ENCODE measurements around the gene SIK1.
"Not testable (repeated sequence)": the region's sequence is repeated elsewhere in the genome, so short reads cannot be mapped to it uniquely, and the experiment has no call there.

The SIK1 gene

DNA sequence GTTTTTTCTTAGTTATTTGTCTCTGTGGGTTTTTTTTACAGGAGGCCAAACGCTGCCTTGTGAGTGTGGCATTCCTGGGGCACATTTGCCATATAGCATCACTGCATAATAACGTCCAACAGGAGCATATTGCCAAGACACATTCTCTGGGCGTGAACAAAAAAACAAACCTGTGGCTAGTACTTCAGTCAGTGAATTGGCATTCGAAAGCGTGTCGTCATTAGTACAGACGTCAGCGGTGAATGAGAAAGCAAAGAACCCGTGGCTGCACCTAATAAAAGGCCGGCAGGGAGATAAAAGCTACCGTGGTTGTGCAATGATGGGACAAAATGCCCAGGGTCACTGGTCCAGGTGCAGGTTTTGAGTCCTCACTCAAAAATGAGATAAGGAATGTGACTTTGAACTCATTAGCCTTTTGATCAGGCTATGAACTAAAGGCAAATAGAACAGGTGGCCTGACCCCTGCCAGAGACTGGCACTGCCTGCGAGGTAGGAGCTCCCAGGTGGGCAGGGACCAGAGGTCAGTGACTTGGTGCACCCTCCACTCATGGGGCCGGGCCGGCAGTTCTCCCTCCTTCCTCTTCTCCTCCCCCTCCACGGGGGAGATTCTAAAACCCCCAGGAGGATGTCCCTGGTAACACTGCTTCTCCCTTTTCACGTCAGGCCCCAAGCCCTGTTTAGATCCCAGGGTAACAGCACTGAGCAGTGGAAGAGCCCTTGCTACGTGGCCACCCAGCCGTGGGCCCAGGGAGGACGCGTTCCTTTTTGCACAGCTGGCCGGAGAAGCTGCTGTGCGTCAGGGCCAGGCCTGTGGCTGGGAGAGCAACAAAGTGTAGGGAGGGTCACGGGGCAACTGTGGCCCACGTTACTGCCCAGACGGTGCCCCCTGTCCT lies 14.2 kb upstream of the SIK1 start:
- DNase-seq (ENCODE audit: low read depth, low spot score): not testable (repeated sequence)

DNA sequence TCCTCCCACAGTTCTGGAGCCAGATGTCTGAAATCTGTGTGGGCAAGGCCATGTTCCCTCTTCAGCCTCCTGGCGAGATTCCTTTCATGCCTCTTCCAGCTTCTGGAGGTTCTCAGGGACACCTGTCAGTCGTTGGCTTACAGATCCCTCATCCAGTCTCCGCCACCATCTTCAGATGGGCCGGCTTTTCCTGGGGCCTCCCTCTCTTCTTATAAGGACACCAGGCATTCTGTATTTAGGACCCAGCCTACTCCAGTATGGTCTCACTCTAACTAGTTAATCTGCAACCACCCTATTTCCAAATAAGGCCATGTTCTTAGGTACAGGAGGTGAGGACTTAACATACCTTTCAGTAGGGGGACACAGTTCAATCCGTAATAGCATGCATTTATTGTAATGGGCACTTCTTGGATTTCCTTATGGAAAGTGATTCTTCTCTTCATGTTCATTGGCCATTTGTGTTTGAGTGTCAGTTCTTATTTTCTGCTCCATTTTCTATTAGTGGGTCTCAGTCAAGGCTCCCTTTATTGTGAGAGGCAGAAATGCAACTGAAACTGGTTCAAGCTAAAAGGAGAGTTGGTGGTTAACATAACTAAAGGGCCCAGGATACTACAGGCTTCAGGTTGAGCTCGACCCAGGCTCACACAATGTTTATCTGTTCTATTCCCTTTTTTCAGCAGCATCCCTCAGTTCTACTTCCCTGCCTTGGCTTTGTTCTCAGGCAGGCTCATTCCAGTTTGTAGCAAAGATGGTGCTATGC lies 12.6 kb upstream of the SIK1 start:
- DNase-seq (ENCODE audit: low read depth, low spot score): not testable (repeated sequence)

DNA sequence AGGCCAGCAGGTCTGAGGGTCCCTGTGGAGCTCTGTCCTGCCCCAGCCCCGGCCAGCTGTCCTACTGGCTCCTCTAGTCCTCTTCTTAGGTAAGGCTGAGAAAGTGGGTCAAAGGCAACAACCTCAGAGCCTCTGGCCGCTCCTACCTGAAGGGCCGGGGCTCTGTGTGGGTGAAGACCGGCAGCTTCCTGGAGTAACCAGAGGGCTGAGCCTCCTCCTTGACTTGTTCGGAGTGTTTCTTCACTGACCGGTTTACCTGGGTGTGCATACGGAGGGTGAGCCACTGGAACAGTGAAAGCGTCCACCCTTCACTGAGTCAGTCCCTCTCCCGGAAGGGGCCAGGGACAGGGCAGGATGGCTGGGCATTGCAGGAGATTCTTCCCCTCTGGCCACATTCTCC lies 9.3 kb upstream of the SIK1 start:
- DNase-seq (ENCODE audit: low read depth, low spot score): not testable (repeated sequence)

DNA sequence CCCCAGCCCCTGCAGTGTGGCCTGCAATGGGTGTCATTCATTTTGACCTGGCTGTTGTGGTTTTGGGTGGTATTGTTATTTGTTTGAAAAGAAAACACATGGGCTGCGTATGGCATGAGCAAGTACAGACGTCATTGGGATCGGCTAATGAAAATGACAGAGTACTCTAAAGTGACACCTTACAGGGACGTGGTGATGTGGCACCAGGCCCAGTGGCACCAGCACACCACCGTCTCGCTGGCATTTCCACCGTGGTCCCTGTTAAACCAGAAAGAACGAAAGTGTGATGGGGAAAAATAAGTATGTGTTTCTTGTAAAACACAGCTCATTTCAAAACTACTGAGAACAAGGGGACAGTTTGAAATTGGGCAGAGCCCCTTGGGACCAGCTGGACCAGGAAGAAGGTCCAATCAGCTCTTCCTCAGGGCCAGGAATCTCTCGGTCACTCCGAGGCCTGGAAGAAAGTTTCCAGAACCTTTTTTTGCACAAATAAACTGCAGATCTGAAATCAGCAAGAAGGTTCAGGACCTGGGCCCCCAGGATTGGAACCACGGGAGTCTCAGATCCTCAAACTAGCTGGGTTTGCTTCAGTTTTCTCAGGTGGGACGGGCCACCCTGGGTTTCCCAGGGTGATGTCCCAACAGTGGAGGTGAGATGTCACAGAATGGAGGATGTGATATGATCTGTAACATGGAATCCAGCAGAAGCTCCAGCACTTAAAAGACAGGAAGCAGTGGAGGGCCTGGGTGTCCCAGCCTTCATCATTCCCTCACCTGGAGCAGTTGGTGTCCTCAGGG lies 6.6 kb upstream of the SIK1 start:
- DNase-seq (ENCODE audit: low read depth, low spot score): not testable (repeated sequence)

DNA sequence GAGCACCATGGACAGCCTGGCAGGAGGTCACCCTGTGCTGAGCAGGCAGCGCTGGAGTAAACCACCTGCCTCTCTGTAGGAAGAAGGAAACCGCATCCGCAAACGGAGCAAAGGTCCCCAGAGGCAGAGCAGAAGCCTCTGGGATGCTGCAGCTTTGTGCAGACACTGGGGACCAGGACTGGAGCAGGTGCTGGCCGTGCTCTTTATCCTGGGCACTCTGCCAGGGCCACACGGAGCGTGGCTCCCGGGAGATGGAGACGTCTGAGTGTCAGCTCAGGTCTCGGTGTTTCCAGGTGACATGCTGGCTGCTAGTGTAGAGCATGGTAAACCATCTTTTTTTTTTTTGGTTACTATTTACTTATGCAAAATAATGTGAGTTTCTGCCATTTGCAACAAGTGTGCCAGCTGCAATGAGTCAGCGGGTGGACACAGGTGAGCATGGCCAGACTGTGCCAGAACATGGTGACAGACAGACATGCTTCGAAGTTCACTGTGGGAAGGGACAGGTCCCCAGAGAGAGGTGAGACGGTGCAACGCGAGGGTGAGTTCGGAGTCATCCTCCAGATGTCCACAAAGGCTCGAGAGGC lies 4.0 kb upstream of the SIK1 start:
- not testable (repeated sequence) for DNase-seq (ENCODE audit: low read depth, low spot score)

DNA sequence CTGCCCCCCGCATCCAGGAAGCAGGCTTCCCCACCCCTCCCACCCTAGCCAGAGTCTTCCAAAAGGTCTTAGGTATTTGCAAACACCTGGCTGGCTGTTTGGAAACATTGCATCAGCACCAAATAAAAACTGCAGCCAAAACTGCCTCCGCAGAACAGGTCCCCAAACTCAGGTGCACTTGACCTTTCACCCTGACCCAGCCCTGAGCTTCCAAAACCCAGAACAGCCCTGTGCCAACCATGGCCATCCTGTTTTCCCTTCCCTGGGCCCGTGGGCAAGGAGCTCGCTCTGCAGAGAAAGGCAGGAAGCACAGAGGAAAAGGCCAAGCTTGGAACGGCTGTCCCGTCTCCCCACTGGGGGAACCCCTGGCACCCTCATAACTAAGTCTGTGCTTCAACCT lies 2.0 kb upstream of the SIK1 start:
- not testable (repeated sequence) for DNase-seq (ENCODE audit: low read depth, low spot score)

DNA sequence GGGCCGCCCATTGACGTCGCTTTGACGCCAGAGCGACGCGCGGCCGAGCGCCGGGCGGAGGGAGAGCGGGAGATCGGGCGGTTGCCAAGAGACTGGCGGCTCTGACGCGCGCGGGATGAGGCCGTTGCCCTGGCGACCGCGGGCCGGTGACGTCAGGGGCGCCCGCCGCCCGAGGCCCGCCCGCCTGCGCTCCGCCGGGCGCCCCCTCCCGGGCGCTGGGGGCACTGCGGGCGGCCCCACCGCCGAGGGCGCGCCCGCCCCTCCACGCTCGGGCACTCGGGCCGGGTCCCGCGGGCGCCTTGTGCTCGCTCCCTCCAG lies 270 bp upstream of the SIK1 start:
- not testable (repeated sequence) for DNase-seq (ENCODE audit: low read depth, low spot score)

DNA sequence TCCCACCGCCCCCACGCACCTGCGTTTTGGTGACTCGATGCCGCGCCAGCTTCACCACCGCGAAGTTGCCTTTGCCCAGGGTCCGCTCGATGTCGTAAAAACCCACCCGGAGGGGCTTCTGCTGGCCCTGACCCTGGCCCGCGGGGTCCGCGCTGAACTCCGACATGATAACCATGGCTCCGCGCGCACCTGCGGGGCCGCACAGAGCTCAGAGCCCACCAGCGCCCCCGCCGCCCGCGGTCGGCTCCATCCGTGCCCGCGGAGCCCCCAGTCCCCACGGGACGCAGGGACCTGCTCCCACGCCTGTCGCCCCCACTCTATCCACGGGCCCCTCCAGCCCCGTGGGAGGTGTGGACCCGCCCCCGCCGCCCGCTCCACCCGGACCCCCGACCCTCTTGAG lies 927 bp downstream of the SIK1 start:
- DNase-seq (ENCODE audit: low read depth, low spot score): not testable (repeated sequence)

DNA sequence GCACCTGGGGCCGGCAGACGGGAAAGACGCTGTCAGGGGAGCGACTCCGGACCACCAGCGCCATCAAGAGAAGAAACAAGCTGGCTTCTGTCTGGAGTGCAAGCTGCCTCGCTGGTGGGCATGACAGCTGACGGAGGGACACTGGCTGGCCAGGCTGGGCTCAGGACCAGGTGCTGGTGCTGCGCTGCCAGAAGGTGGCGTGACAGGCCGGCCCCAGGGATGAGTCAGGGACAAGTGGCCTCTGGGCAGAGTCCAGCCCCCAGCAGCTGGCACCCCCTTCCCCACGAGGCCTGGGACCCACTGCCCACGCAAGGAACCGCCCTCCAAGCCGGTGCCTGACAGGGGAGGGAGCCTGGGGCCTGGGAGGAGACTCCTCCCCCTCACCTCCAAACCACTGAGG lies 7.5 kb downstream of the SIK1 start:
- not testable (repeated sequence) for DNase-seq (ENCODE audit: low read depth, low spot score)

DNA sequence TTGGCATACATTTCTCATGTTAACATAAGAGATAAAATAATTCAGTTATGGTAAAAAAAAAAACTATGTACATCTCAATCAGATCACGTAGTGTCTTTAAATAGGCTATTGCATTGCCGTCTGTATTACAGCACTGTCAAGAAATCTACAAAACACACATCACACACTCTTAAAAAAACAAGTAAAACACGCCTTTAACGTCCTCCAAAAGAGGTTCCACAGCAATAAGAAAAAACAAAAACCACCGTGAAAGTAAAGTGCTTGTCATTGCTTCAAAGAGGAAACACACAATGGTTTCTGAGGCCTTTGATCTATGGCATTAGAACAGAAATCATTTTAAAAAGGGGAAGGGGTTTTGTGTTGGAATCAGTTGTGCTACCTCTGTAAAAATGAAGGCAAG lies 12.4 kb downstream of the SIK1 start:
- DNase-seq (ENCODE audit: low read depth, low spot score): not testable (repeated sequence)

DNA sequence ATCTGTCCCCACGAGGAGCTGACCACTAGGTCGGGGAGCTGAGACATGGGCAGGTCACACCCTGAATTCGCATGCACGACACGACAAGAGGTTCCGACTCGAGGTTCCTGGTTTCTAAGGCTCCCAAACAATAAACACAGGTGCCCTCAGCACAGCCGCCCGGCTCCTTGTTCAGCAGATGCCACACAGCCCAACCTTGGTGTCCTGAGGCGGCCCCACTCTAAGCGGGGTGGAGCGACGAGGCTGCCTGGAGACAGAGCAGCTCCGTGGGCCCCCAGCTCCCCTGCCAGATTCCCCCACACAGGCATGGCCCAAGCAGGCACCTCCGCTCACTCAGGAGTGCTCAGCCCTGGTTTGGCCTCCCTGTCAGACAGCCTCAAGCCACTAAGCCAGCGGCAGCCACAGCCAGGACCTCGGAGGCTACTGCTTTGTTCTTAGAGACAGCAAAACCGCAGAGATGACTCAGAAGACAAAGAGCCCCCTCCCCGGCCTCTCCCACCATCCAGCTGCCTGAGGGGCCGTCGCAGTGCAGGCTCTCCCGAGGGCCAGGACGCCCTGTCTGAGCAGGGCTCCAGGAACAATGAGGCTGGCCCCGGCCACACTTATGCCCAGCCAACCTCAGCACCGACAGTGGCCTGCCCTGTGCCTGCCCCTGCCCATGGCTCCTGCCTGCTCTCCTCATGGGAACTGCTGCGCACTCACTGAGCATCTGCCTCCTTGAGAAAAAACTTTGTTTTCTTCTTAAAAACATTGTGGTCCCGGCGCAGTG lies 14.7 kb downstream of the SIK1 start:
- DNase-seq (ENCODE audit: low read depth, low spot score): peak; percentile 79

DNA sequence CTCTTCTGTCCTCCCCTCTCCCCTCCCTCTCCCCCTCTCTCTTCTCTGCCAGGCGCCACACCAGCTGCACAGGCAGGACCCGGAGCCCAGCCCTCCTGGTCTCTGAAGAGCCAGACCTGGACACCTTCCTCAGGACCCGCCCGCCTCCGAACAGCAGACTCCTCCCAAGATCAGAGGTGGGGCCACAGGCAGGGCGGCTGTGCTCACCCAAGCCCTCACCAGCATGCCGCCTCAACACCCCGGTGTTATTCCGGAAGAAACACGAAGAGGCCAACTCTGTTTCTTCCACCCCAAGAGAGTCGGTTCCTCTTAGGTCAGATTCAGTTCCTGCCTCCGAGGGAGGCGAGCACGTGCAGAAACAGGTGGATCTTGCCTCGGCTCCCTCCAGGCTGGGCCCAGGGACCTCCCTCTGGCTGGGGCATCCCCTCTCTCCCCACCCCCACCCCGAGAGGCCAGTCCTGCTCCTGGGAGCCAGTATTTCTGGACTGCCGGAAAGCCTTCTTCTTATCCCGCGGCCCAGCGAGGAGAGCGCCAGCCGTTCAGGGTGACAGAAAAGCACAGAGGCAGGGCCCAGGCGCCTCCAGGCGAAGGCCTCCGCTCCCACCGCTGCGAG lies 16.4 kb downstream of the SIK1 start:
- not testable (repeated sequence) for DNase-seq (ENCODE audit: low read depth, low spot score)

DNA sequence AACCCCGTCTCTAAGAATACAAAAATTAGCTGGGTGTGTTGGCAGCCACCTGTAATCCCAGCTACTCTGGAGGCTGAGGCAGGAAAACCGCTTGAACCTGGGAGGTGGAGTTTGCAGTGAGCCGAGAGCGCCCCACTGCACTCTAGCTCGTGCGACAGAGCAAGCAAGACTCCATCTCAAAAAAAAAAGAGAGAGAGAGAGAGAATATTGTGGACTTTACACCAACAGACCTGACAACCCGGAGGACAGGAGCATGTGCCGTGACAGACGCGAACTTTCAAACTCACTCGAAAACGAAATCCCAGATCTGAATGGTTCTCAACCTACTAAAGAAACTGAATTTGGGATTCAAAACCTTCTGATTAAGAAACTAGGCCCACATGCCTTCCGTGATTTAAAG lies 19.8 kb downstream of the SIK1 start:
- DNase-seq (ENCODE audit: low read depth, low spot score): not testable (repeated sequence)

DNA sequence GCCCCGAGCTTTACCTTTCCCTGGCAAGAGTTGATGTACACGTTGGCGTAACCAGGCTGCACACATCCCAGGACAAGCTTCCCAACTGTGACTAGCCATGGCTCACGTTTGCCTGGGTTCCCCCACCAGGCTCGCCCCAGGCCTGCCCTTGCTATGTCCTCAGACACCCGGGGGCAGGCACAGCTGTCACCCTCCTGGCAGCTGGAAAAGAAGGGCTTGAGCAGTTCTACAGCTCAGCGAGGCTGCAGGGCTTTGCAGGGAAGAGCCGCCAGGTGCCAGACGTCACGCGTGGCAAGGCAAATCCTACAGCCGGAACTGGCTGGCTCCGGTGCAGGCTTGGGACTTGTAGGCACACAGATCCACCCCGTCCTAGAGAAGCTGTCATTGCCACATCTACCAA lies 22.5 kb downstream of the SIK1 start:
- not testable (repeated sequence) for DNase-seq (ENCODE audit: low read depth, low spot score)

DNA sequence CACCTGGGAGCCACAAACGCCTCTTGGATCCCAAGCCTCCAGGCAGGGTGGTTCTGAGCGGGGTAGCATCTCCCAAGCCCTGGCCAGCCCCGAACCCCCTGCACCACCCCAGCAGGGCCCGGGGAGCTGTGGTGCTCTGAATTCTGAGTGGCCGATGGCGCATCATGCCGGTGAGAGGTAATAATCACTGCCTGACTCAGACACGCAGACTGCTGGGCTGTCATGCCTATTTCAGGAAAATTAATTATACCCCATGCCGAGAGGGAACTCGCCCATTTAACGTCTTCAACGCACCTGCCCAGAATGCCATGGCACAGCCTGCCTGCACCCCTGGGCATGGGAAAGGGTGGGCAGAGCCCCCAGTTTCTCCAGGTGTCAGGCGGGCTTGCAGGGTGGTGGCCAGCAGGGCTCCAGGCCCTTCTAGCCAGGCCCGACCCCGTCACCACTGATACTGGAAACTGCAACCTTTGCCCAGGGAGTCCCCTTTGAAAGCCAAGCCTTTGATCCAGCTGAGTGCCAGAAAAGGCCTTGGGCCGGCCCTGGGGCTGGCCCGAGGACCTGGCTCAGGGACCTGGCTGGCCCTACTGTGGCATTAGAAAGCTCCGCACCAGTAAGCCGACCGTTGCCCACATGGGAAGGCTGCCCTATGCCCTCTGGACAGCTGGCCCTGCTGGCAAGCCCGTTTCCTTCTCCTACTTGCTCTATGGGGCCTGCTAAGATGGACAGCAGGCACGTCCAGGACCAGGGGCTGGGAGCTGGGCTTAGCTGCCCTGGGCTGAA lies 23.1 kb downstream of the SIK1 start:
- not testable (repeated sequence) for DNase-seq (ENCODE audit: low read depth, low spot score)

DNA sequence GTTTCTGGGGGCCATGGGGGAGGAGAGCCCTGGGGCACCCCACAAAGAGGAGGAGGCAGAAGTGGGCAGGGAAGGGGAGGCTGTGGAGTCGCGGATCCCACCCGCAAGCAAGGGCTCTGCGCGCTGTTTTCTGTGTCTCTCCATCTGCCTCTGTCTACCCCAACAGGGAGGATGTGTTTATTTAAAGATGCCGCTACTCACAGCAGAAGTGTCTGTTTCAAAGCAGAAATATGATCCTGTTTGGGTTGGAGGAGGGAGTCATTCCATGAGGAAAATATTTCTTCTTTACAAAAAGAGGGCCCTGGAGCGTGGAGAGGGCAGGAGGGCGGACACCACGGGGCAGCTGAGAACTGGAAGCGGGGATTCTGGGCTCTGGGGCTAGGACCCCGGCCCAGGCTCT lies 25.8 kb downstream of the SIK1 start:
- DNase-seq (ENCODE audit: low read depth, low spot score): not testable (repeated sequence)

DNA sequence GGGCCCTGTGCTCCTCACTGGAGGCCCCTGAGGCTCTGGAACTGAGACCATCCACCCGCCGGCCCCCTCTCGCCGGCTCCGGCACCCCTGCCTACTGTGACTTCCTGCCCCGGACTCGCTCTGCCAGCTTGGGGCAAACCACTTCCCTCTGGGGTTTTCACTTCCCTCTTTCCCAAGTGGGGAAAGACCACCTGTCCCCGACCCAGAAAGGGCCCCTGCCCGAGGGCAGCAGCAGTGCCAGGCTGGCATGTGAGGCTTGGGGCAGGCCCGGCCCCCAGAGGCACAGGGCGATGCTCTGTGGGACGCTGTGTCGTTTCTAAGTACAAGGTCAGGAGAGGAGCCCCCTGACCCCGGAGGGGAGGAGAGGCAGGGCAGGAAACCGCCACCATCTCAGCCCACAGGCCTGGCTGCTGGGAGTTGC lies 27.3 kb downstream of the SIK1 start:
- DNase-seq (ENCODE audit: low read depth, low spot score): not testable (repeated sequence)

DNA sequence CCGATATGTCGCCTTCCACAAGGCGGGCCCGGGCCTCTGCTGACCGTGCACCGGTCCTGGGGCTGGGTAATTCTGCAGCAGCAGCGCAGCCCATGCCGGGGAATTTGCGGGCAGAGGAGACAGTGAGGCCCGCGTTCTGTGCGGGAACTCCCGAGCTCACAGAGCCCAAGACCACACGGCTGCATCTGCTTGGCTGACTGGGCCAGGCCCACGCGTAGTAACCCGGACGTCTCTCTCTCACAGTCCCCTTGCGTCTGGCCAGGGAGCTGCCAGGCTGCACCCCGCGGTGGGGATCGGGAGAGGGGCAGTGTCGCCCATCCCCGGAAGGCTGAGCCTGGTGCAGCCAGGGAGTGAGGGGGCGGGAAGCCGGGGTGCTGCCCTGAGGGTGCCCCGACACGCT lies 27.8 kb downstream of the SIK1 start:
- DNase-seq (ENCODE audit: low read depth, low spot score): not testable (repeated sequence)

DNA sequence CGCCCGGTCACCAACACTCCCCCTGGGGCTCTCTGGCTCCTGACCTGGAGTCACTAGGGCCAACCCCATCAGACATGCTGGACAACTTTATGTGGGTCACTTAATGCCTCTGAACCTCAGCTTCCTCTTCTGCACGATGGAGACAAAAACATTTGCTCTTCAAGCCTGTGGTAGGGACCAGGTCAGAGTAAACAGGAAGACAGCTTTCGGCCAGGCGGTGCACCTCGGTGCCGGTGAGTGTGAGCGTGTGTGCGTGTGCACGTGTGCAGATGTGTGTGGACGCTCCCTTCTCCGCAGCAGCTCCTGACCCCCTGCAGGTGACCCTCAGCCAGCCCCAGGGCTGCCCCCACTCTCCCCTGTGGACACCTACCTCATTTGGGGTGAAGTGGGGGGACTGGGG lies 28.4 kb downstream of the SIK1 start:
- not testable (repeated sequence) for DNase-seq (ENCODE audit: low read depth, low spot score)

DNA sequence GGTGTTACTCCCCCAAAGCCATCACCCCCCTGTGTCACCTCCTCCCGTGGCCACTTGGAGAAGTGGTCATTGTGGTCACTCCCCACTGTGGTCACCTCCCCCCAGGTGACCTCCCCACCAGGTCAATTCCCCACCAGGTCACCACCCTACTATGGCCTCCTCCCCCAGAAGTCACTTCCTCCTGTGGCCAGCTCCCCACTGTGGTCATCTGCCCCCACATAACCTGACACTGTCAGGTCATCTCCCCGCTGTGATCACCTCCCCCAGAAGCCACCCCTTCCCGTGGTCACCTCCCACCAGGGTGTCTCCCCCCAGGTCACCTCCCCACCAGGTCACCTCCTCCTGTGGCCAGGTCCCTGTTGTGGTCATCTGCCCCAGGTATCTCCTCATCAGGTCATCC lies 28.9 kb downstream of the SIK1 start:
- DNase-seq (ENCODE audit: low read depth, low spot score): not testable (repeated sequence)
